HG03439 (cell line): ENCODE measurements around the gene ASB2.

Experiments
- ATAC-seq: cut with Tn5 transposase; IDR thresholded peaks from one replicate; pipeline ENCODE4 v1.9.1; 2021; ENCODE audit warnings: mild to moderate bottlenecking, moderate library complexity; ENCODE audit not compliant: unreplicated experiment

ASB2 gene

DNA sequence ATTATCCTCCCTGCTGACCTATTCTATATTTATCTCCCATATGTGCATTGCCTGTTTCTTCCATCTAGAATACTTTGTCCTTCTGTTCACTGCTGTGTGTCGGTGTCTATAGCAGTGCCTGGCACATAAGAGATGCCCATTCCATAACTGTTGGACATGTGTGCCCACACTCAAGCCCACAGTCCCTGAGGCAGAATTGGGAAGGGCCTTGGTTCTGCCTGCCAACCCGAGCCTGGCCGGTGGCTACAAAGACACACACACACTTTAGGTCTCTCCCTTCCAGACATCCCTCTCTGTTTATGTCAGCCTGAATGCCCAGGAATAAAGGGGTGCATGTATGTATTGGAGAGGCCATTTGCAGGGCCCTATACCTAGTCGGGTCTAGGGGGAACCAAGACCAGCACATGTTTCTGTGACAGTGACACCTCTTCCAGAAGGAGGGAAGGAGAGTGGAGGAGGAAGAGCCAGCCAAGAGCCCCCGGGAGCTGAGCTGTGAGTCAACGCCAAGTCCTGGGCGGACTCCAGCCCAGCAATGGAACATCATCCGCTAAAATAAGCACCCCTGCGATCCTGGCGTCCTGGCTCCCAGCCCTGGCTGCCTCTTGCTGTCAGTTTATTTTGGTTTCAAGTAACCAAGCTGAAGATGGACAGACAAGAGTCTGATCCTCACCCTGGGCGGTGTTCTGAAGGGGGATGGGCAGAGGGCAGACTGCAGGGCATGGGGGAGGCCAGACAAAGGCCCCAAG is 4.3 kb upstream of the ASB2 start:
- no peak for ATAC-seq

DNA sequence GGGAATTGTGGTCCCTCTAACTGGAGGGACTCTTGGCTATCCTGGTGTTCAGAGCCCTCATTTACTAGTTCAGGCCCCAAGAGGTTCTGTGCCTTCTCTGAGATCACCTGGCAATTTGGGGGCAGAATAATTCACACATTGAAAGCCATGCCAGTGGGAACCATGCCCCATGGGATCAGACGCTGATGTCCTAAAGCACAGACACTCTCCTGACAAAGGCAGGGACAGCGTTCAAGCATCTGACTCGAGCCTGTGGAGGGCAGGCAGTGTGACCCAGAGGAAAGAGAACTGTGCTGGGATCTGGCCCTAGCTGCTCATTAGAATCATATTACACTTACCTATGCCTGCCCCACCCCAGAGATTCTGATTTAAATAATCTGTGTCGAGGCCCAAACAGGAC is 2.4 kb upstream of the ASB2 start:
- ATAC-seq = no peak

DNA sequence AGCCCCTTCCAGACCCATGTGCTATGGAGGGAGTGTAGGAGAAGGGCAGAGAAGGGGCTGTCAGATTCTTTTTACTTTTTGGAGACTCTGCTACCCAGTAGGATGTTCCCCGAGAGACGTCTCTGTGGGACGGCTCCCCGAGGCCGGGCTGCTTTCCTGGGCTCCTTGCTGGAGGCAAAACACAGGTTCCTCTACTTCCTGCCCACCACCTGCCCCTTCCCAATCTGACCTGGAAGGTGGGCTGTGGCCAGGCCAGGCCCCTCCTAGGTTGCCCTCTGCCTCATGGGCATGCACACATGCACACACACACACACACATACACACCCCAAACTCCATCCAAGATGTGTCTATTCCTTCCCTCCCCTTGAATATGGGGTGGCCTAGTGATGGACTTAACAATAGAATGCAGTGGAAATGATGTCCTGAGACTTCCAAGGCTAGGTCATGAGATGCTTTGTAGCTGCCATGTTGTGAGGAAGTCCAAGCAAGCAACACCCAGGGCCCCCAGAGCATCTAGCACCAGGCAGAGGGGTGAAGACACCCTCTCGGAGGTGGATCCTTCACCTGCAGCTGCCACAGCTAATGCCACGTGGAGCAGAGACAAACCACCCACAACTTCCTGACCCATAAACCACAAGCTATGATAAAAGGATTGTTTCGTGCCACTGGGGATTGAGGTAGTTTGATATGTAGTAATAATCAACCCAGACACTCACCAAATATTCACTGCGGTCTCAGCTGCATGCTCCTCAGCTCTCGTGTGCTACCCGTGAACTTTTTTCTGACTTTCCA is 1.6 kb upstream of the ASB2 start:
- peak; percentile 48 for ATAC-seq

DNA sequence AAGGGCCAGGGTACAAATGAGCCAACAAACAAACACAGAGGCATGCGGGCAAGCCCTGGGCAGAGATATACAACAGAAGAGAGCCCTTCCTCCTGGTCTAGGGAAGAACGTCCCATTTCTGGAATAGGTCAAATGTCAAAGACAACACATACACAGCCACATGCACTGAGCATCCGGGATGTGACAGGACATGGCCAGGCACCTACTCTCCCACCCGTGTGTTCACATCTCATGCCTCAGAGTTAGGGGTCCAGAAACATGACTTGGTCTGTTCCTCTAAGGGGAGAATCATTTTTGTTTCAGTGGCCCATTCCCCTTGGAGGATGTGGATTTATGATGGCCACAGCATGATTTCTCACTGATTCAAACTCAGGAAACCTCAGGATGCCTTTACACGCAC is 801 bp upstream of the ASB2 start:
- no peak for ATAC-seq

DNA sequence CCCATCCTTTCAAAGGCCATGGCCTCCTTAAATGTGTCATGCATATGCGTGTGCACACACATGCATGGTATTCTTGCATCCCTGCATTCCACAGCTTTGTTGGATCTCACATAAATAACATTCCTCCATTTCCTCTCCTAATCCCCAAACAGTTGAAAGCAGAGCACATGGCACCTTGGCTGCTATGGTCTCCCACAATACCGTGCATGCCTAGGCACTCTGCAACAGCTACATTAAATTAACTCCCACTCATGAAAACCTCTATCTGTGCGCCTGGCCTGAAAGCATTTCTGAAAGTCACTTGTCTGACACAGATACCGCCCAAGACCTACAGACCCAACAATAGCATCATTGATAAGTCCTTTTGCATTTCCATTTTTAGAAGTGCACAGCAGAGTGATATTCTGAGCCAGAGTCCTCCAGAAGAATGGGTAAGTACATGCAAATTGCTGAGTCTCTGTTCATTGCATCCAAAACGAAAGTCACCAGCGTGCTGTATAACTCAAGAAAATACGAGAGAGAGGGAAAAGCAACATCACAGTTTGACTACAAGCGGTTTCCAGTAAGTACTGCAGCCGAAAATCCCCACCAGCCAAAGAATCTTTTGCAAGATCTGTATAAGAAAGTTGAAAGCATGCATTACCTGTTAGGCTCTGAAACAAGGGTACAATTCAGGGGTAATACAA is 436 bp downstream of the ASB2 start:
- peak; percentile 57 for ATAC-seq

DNA sequence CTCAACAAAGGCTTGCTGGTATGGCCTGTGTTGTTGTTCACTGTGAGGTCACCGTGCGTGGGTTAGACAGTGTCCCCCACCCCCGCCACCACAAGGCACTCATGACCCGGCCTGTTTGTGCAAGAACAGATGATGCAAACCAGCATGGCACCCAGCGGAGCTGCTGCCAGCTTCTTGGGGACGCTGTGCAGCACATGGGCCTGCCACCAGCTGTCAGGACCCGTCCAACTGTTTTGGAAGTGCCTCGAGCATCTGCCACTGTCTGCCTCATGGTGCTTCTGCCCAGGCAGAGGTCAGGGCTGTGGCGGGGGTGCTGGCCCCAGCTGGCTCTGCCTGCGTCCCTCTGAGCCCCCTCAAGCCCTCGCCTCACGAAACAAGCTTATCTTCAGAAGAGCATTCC is 1.5 kb downstream of the ASB2 start:
- no peak for ATAC-seq

DNA sequence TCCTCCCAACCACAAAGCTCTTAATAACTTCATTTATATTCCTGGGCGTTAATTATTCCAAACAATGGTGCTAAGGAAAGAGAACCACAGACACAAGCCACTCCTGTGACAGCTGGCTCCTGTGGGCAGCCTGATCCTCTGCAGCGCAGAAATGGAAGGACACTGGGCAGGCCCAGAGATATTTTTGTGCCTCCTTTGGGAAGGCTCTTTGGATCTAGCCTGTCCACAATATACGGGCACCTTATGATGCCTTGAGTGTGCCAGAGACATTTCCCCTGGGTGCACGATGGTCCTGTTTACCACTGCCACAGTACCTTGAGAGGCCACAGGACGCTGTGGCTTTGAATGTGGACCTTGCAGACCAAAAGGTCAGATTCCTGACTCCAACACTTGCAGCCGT is 2.1 kb downstream of the ASB2 start:
- ATAC-seq = no peak

DNA sequence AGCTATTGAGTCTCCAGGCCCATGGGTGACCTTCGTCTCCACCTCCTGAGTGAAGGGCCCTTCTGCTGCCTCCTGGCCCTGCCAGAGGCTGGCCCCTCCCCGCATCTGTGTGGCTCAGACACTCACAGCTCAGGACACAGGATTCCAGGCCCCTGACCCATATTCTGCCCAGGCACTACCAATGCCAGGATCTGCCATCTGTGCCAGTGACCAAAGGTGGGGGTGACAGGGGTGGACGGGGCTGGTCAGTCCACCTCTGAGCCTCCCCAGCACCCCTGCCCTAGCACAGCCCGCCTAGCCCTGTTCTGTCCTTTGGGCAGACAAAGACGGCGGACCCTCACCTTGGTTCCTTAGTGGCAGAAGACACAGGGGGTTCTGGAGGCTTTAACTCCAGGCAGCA is 2.8 kb downstream of the ASB2 start:
- ATAC-seq = no peak

DNA sequence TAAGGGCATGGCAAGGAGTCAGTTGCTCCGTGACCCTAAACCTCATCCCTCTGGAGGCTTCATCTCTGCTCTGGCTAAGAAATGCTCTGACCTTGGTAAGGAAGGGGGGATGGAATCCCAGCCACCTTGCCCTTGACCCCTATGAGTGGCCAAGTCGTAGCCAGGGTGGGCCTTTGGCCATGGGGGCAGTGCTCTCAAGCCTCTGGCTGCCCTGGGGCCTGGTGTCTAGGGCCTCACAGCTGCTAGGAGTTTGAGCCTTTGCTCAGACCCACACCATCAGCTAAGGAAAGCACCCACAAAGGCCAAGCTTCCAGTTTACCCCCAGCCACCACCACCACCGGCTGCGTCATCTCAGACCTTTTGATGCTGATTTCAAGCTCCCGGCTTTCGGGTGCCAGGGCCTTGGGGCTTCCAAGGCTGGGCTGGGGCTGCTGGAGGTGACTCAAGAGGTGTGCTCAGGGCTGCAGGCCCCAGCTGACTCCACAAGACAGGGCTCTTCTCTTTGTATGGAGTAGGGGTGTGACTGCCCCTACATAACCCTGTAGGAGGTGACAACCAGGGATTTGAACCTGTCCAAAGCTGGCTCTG is 3.7 kb downstream of the ASB2 start:
- ATAC-seq = no peak

DNA sequence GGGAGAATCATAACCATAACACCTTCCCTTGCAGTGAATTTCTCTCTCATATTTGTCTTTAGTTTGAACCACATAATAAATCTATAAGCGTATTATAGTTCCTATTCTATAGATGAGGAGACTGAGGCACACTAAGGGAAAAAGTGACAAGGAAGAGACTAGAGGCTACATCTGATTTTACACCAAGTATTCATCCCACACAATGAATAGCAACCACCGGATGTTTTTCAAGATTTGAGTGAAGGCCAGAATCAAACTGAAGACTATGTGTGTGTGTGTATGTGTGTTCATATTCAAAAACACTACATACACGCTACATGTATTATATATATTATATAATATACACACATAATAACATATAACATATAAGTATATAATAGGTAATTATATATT is 4.7 kb downstream of the ASB2 start:
- ATAC-seq = no peak

DNA sequence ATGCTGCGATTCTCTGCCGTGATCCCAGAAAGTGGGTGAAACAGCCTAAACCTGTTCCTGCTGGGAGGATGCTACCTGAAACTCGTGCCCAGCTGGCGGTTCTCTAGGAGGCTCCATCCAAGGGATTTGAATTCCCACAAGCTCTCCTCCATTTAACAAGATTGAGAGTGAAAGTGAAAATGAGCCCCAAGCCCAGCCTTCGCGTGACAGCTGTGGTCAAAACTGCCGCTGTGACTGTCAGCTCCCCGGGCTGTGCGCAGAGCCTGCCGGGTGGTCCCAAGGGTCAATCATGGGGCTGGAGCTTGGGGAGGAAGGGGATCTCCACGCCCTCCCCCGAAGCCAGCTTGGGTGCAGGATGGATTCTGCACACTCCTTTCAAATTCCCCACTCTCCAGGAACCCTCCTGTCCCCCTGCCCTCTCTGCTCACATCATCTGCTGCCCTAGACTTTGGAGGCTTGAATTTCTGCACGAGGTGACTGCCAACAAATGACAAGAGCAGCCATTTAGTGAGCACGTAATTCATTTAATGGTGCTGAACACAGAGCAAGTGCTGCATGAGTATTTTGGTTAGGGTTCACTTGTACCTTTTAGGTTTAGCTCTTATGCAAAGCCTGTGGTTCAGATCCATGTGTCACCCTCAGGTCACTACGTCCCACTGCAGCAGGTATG is 5.3 kb downstream of the ASB2 start:
- peak; percentile 40 for ATAC-seq

DNA sequence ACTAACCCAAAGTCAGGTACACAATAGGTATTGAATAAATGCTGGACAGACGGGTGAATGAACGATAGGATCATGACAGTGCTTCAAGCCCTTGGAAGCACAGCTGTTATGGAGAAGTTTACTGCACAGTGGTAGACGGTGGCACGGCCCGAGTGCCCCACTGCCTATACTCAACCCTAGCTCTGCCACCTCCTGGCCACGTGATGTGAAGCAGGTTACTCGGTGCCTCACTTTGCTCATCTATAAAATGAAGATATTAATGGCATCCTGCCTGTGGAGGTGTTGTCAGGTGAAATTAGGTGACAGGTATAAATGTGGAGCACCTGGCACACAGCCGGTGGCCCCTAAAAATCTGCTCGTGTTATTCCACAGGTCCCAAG is 5.8 kb downstream of the ASB2 start:
- ATAC-seq = peak; percentile 33

DNA sequence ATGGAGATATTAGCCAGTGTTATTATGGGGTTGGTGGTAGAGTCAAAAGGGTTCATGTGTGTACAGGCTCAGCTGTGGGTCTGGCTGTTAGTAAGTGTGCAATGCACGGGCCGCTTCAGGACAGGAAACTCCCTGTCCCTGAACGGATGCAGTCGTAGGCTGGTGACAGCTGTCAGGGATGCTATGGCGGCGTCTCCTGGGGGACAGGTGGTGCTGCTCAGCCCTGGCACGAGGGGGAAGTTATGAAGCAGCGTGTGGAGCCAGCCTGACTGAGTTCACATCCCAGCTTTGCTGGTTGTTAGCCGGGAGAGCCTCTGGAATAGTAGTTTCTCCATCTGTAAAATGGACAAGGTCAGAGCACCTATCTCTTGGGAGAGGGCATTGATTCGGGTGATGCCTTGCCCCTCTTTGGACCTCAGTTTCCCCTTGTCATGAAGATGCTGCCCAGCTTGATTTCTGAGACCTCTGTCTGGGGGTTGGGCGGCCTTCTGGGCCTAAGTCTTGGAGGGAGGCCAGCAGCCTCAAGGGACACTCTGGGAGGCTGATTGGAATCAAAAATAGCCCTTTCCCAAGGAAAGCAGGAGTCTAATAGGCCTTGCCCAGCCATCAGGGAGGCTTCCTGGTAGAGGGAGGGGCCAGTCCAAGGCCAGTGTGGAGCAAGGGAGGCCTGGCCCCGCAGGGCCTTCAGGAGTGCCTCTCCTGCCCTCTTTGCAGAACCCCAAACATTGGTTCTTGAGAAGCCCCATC is 7.1 kb downstream of the ASB2 start:
- ATAC-seq = no peak

DNA sequence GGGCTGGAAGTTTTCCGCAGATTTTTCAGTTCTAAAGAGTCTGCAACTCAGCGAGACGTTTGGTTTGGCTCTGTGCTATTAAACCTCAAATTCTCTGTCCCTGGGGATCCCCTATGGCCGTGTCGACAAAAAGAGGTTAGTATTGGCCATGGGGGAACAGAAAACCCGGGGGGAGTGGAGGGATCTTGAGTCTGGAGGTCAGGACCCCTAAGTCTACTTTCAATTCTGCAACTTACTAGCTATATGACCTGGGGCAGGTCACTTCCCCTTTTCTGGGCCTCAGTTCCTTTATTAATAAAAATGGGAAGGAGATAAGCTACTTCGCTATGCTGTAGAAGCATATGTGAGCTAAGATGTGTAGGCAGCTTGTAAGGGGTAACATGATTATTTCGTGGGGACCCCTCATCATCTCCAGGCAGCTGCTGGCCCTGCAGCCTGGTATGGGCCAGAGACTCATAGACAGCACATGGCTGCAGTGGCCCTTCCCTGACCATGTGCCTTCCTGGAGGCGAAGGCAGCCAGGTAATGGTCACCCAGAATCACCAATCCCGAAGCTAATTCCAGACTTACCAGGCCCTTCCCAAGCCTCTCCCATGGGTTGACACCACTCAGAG is 8.6 kb downstream of the ASB2 start:
- peak; percentile 36 for ATAC-seq

DNA sequence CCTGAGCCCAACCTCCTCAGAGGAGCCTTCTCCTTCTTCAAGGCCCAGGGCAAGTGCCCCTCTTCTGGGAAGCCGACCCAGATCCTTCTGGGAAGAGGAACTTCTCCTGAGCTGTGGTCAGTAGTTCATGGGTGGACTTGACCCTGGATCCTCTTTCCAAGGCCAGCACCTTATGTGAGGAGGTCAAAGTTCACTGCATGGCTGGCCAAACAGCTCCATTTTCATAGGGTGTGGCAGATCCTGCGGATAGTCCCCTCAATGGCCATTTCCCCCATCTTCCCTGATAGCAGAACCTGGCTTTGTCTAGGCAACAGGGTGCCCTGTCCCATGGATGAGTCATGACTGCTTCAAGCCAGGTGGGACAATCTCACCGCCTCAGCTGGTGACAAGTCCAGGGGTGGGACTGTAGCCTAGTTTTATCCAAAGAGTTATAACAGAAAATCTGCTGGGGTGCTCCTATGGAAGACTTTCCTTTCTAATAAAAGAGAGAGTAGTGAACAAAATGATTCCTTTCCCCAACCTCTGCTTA is 10.4 kb downstream of the ASB2 start:
- no peak for ATAC-seq

DNA sequence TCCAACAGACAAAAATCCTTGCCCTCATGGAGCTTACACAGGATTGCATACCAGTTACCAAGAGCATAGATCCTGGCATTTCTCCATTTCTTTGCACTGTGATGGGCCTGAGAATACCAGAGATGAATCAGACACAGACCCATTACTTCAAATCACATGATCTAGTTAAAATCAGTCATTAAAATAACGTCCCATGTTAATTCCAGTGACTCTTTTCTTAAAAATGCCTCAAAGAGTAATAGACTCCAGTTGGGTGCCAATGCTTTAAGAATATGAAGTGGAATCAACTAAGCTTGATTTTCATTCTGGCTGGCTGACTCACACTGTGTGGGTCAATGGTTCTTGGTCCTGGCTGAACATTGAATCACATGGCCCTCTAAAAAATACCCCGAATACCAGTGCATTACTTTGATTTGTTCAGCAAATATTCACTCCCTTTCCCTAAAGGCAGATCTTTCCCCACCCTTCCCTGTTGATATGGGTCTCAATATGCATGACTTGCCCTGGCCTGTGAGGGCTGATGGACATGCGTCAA is 11.0 kb downstream of the ASB2 start:
- ATAC-seq = no peak

DNA sequence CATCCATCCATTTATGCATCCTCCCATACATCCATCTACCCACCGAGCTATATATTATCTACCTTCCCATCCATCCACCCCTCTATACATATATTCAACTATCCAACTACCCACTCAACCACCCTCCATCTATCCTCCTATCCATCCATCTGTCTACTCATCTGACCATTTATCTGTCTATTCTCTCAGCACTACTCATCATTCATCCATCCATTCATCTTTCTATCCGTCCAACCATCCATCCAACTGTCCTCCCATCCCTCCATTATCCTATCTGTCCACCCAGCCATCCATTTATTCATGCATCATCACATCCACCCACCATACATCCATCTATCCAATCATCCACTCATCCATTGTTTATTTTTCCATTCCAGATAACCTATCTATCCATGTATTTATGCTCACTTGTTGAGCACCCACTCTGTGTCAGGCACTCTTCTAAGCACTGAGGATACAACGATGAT is 11.5 kb downstream of the ASB2 start:
- ATAC-seq = no peak

DNA sequence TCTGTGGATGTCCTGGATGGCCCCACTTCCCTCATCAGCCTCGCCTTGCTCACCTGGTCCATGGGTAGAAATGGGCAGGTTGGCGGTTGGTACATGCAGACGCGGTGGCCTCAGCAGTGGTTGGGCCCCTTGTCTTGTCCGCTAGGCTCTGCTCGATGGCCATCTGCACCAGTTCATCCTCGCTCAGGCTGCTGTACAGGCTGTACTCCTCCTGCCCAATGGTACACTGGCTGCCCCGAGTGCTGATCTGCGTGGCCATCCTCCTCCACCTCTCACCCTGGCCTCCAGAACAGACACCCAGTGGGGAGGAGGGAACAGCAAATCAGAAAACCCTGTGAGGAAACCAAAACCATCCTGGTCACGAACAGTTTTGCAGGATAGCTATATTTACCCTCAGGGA is 12.1 kb downstream of the ASB2 start:
- ATAC-seq = no peak

DNA sequence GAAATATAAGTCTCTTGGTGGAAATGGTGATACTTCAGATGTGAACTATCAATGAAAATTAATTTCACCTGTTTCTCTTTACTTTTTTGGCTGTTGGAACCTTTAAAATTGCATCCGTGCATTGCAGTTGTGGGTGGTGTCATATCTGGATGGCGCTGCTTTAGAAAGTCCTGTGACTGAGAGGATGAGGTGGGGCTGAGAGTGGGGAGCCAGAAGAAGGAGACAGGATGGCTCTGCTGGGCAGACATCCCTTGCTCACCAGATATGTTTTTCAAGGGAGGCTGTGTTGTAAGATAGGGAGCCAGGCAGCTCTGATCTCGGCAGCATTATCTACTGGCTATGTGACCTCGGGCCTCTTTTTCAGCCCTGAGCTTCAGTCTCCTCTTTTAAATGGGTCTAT is 12.7 kb downstream of the ASB2 start:
- ATAC-seq = no peak
